Keratinocyte (primary cell): ENCODE results near the gene PSMB1. TPM values are rescaled to one million over a fixed set of nuclear protein-coding genes. Genes with fewer than 3 reads are reported as not detected.
A peak's percentile ranks its signal among the peaks of the same experiment; 100 is the strongest.

Experiments
- DNase-seq: peaks from one replicate; pipeline ENCODE4 v3.0.0-alpha.2; 2011; ENCODE audit warnings: low read depth, missing footprints, low spot score
- FAIRE-seq: peaks from 2 replicates; lab custom pipeline; 2011; peaks lifted over from hg19 to GRCh38; lab: Jason Lieb, UNC
- H2AFZ ChIP-seq: 2 replicates; pipeline ENCODE4 v1.6.0; 2012; ENCODE audit warnings: low read length, control low read depth, inconsistent platforms; ENCODE audit not compliant: control insufficient read depth
- H3K27ac ChIP-seq: 2 replicates; pipeline ENCODE4 v1.5.1; 2011; ENCODE audit warnings: low read length; ENCODE audit not compliant: control insufficient read depth, insufficient read depth
- H3K27me3 ChIP-seq: 3 replicates; pipeline ENCODE4 v1.6.0; 2011; ENCODE audit warnings: low read length; ENCODE audit not compliant: control insufficient read depth, insufficient read depth; ENCODE audit errors: extremely low read depth
- H3K36me3 ChIP-seq, 2 experiments: 2 replicates in 1 of 2; 3 replicates in 1 of 2; pipeline ENCODE4 v1.5.1; 2011; ENCODE audit warnings: low read length in 2 of 2, mild to moderate bottlenecking in 1 of 2; ENCODE audit not compliant: control insufficient read depth in 2 of 2, insufficient read depth in 2 of 2; ENCODE audit errors: extremely low read depth in 1 of 2
- H3K4me1 ChIP-seq: 3 replicates; pipeline ENCODE4 v1.5.1; 2011; ENCODE audit warnings: low read length; ENCODE audit not compliant: control insufficient read depth, insufficient read depth; ENCODE audit errors: extremely low read depth
- H3K4me2 ChIP-seq: 3 replicates; pipeline ENCODE4 v1.6.0; 2011; ENCODE audit warnings: low read depth, low read length; ENCODE audit not compliant: control insufficient read depth, insufficient read depth; ENCODE audit errors: extremely low read depth
- H3K4me3 ChIP-seq, 3 experiments: fragments of 200-600 bp in 1 of 3; sonication (generic) in 1 of 3; 2 replicates in 2 of 3; 3 replicates in 1 of 3; pipeline ENCODE4 v1.5.1; 2011 to 2016; ENCODE audit warnings: low read length in 3 of 3, mild to moderate bottlenecking in 3 of 3, control low read depth in 2 of 3, inconsistent platforms in 1 of 3, low read depth in 1 of 3, mixed read lengths in 1 of 3, mixed run types in 1 of 3, moderate library complexity in 1 of 3; ENCODE audit not compliant: control insufficient read depth in 2 of 3, insufficient read depth in 2 of 3; ENCODE audit errors: extremely low read depth in 1 of 3
- H3K79me2 ChIP-seq: 2 replicates; pipeline ENCODE4 v1.6.0; 2012; ENCODE audit warnings: low read length; ENCODE audit not compliant: control insufficient read depth, insufficient read depth
- H3K9ac ChIP-seq: 3 replicates; pipeline ENCODE4 v1.6.0; 2011; ENCODE audit warnings: low read length; ENCODE audit not compliant: control insufficient read depth, insufficient read depth; ENCODE audit errors: extremely low read depth
- H3K9me1 ChIP-seq: 3 replicates; pipeline ENCODE4 v1.6.0; 2011; ENCODE audit warnings: low read length; ENCODE audit not compliant: control insufficient read depth, insufficient read depth; ENCODE audit errors: extremely low read depth
- H3K9me3 ChIP-seq: 2 replicates; pipeline ENCODE4 v1.5.1; 2012; ENCODE audit warnings: low read depth, low read length; ENCODE audit not compliant: control insufficient read depth
- H4K20me1 ChIP-seq: 3 replicates; pipeline ENCODE4 v1.6.0; 2011; ENCODE audit warnings: low read length; ENCODE audit not compliant: control insufficient read depth, insufficient read depth; ENCODE audit errors: extremely low read depth
- EZH2 ChIP-seq: IDR thresholded peaks from one replicate; pipeline ENCODE4 v1.6.1; 2012; ENCODE audit warnings: inconsistent platforms, mild to moderate bottlenecking, low read length, moderate library complexity
- dilution Hi-C: fragments of 300-500 bp; cut with MboI; formaldehyde crosslinking; loops from one replicate; pipeline ENCODE4 v1.7.0; 2020; ENCODE audit warnings: low sequenced_read_pairs; ENCODE audit not compliant: extremely low pct_ligation_motif_present
- polyA plus RNA-seq, 5 experiments: library from polyadenylated mRNA; depleted of rRNA in 3 of 5; stranded (reverse) in 3 of 5; stranded (forward) in 1 of 5; unstranded in 1 of 5; fragments of >200 nt; gene quantifications; 1 replicate in 1 of 5; 2 replicates in 3 of 5; 3 replicates in 1 of 5; pipeline versions ENCODE4 v1.2.1 to v1.2.3, GENCODE V29; 2011 to 2012; ENCODE audit warnings: missing spikeins in 2 of 5, low read depth in 1 of 5, low replicate concordance in 1 of 5
- TF ChIP-seq, protein P1 (sequence below), 3 experiments: IDR thresholded peaks in 1 of 3; conservative IDR thresholded peaks in 1 of 3; optimal IDR thresholded peaks in 1 of 3; 2 replicates in 2 of 3; 3 replicates in 1 of 3; pipeline versions ENCODE3 to v1.5.1; 2011; ENCODE audit warnings: low read length in 3 of 3, mild to moderate bottlenecking in 3 of 3, moderate library complexity in 2 of 3, control low read depth in 1 of 3, inconsistent platforms in 1 of 3; ENCODE audit not compliant: insufficient read depth in 2 of 3; ENCODE audit errors: extremely low read depth in 1 of 3

The PSMB1 gene
- polyA plus RNA-seq, 1 donor (not counting 4 experiments of a cell fraction or from before 2014, with no cell fraction given), result 430 TPM

DNA sequence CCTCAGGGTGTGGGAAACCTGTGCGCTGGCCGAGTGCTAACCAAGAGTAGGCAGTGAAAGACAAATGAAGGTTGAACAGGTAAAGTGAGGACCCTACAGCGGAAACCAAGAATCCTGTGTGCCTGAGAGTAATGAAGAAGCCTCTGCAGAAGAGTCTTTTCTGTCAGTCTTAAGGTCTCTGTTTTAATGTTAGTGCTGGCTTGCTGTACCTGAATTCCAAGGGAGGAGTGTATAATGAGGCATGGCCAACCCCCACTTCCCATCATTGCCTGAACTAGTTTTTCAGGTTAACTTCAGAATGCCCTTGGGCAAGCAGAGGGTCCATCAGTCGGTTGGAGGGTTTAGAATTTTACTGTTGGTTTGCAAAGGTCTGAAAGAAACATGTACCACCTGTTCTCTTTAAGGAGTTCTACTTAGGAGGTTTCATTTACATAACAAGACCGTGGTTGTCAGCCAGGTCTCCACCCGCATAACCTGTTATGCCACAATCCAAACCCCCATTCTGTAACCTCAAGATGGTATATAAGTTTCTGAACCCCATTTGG is 31.9 kb upstream of the PSMB1 start:
- Histone ChIP-seq H3K4me1 (peaks cover 7% of the 10 kb centered on the region), H3K27ac (peak overlapping the region; percentile 41), H3K4me2 (peak overlapping the region; percentile 82), H3K79me2 (peaks cover 30% of the 10 kb centered on the region), H3K9ac (peak overlapping the region; percentile 88), H2AFZ (peak overlapping the region; percentile 88), H3K36me3 (peaks cover 9 to 16% of the 10 kb centered on the region in 2 experiments), H3K9me1 (no peaks in the 10 kb centered on the region), H4K20me1 (no peaks in the 10 kb centered on the region), H3K4me3 (peak overlapping the region; percentile 88 to 98 (median 91)), H3K9me3 (no peaks in the 10 kb centered on the region), H3K27me3 (no peaks in the 10 kb centered on the region)
- TF ChIP-seq EZH2, result no peak
- TF ChIP-seq, protein P1, sequence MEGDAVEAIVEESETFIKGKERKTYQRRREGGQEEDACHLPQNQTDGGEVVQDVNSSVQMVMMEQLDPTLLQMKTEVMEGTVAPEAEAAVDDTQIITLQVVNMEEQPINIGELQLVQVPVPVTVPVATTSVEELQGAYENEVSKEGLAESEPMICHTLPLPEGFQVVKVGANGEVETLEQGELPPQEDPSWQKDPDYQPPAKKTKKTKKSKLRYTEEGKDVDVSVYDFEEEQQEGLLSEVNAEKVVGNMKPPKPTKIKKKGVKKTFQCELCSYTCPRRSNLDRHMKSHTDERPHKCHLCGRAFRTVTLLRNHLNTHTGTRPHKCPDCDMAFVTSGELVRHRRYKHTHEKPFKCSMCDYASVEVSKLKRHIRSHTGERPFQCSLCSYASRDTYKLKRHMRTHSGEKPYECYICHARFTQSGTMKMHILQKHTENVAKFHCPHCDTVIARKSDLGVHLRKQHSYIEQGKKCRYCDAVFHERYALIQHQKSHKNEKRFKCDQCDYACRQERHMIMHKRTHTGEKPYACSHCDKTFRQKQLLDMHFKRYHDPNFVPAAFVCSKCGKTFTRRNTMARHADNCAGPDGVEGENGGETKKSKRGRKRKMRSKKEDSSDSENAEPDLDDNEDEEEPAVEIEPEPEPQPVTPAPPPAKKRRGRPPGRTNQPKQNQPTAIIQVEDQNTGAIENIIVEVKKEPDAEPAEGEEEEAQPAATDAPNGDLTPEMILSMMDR (optimal IDR thresholded peaks at IDR 0.05 in 1 of 3, IDR thresholded peaks at IDR 0.05 in 1 of 3, conservative IDR thresholded peaks at IDR 0.05 in 1 of 3; ENCODE audit: extremely low read depth in 1 of 3, insufficient read depth in 2 of 3, low read length in 3 of 3), result no peak
- dilution Hi-C loops, result no loop called here
- FAIRE-seq (no peak), DNase-seq (no peak)

- Histone ChIP-seq H3K9me3 (no peaks in the 10 kb centered on the region), H3K4me3 (peak within 1 kb of the TSS; percentile 88 to 98 (median 91)), H3K4me1 (peaks cover 7% of the 10 kb centered on the region), H3K79me2 (peaks cover 30% of the 10 kb centered on the region), H3K9ac (peak within 1 kb of the TSS; percentile 88), H2AFZ (peak within 1 kb of the TSS; percentile 88), H3K36me3 (peaks cover 12 to 16% of the 10 kb centered on the region in 2 experiments), H3K27me3 (no peaks in the 10 kb centered on the region), H3K4me2 (peak within 1 kb of the TSS; percentile 82), H3K9me1 (no peaks in the 10 kb centered on the region), H3K27ac (peak within 1 kb of the TSS; percentile 66), H4K20me1 (no peaks in the 10 kb centered on the region)
- DNase-seq (peak; percentile 26), FAIRE-seq (peak; percentile 26)
- no peak for TF ChIP-seq EZH2
- TF ChIP-seq, protein P1 (optimal IDR thresholded peaks at IDR 0.05 in 1 of 3, IDR thresholded peaks at IDR 0.05 in 1 of 3, conservative IDR thresholded peaks at IDR 0.05 in 1 of 3; ENCODE audit: extremely low read depth in 1 of 3, insufficient read depth in 2 of 3, low read length in 3 of 3), result no peak
- dilution Hi-C loops, result no loop called here
Measured at GRCh38 chr6:170584181-170584953, 31.3 kb upstream of the PSMB1 start, which contains the start of gene PDCD2. Gene PDCD2 (minus strand): TSS chr6:170584637. CDS start chr6:170584581, 56 bp downstream.
